ENCODE results near the gene CLEC16A.

The CLEC16A gene

DNA sequence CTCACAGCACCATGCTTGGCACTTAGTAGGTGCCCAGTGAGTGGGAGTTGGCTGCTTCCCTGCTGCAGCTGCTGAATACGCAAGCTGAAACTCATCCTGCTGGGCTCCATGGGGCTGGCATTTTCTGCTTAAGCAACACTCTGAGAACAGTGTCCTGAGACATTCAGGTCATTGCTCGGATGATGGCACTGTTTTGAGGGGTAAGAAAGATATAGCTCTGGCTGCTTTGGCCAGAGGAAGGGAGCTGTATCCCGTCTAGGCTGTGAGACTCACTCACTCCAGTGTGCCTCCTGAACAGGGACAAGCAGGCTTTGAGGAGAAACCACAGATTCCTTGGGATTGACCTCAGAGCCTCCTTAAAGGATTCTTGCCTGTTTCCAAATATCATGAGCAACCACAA lies 120.5 kb downstream of the CLEC16A start:
- DNase-seq = no peak

- no peak for DNase-seq
Measured at GRCh38 chr16:11066261-11066870, 122.0 kb downstream of the CLEC16A start.

DNA sequence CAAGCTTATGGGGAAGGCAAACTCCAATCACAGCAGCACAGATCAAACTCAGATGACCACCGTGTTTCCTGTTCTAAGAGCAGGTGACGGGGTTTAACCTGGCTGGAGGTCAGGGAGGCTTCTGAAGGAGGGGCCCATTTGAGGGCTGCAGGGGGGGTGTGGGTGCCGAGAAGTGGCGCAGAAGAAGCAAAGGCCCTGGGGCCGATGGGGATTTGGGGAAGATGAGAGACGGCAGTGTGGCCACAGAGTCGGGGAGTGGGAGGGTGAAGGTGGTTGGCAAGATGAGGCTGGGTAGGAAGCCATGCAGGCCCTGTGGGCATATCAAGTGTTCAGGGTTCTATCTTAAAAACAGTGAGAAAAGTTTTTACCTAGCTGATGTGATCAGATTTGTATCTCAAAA lies 122.9 kb downstream of the CLEC16A start:
- no peak for DNase-seq

DNA sequence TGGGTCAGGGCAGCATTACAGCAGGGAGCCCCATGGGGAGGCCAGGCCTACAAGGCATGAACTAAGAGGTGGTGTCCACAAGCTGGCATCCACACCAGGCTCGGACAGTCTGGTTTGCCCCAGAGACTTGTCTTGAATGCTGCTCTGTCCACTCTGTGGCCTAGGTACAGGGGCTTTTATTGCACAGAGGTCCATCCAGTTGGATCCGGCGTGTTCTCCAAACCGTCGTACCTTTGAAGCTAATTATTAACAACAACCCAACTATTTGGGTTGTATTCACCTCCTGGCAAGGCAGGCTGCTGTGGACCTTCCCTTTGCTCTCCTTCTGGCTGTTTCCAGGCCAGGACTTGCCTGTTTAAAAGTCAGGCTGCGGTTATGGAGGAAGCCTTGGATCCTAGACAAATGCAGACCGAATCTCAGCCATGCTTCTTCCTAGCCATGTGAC lies 123.4 kb downstream of the CLEC16A start:
- no peak for DNase-seq

DNA sequence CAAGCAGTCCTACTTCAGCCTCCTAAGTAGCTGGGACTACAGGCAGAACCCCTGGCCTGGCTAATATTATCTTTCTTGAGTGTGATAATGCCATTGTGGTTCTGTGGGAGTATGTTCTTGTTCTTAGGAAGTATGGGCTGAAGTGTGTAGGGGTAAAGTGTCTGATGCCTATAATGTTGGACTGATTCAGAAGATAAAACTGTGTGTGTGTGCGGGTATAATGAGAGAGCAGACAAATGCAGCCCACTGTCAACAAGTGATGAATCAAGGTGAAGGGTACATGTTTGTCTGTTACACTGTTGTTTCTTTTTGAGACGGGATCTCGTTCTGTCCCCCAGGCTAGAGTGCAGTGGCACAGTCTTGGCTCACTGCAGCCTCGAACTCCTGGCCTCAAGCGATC lies 127.5 kb downstream of the CLEC16A start:
- no peak for DNase-seq

DNA sequence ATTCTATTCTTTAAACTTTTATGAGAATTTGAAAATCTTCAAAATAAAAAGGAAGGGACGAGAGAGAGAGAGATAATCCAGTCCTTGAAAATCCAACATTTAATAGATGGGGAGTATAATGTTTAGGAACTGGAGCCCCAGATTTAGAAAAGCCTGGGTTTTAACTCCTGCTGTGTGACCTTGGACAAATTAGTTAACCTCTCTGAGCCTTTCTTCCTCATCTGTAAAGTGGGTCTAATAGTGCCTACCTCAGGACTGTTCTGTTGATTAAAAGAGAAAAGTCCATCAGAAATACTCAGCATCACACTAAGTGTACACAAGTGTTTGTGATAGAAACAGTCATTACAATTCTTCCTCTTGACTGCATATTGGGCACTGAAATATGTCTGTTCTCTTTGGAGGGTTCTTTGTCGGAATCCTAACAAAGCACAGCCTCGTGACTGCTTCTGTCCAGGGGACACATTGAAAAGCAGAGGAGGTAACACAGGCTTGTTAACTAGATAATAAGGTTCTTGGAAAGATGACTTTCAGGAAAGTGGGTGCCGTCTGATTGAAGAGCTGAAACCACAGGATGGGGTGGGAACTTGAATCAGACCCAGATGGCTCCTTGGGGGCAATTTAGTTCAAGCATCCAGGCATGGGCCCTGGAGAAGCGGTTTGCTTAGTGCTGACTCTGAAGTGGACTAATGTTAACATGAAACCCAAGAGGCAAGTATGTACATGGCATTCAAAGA lies 128.2 kb downstream of the CLEC16A start:
- no peak for DNase-seq

GRCh38 chr16:11073407-11073999 lies 129.1 kb downstream of the CLEC16A start:
- no peak for DNase-seq

GRCh38 chr16:11074131-11074530 lies 129.8 kb downstream of the CLEC16A start:
- no peak for DNase-seq

- no peak for DNase-seq
Measured at GRCh38 chr16:11075163-11075562, 130.8 kb downstream of the CLEC16A start.

GRCh38 chr16:11076259-11077018 lies 132.1 kb downstream of the CLEC16A start:
- DNase-seq = peak; percentile 86

DNA sequence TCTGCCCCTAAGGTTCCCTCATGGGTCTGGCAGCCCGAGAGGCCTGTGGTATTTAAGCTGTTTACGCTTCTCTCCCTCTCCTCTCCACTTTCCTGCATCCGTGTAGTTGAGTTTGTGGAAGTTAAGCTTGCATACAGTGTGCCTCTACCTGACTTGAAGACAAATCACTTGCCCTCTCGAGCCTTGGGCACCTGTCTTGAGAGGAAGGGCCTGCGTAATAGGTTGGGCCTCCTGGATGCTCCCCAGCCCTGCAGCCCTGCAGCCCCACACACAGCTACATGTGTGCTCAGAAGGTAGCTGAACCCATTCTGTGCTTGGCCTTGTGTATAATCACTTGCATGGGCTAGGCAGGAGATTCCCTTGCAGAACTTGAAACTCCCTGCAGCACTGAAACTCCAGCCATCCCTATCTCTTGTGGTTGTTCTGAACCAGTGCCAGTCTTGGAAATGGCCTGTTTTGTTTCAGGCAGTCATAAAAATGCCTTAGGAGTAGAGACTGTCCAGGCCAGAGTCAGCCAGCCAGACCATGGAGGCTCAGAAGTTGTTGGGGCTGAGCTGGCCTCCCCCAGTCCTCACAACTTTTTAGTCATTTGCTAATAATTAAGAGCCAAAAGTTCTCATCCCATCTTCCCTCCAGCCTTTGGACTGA lies 134.6 kb downstream of the CLEC16A start:
- no peak for DNase-seq

GRCh38 chr16:11079652-11080187 lies 135.4 kb downstream of the CLEC16A start:
- DNase-seq = peak; percentile 52

GRCh38 chr16:11080327-11080967 lies 136.1 kb downstream of the CLEC16A start:
- no peak for DNase-seq

DNA sequence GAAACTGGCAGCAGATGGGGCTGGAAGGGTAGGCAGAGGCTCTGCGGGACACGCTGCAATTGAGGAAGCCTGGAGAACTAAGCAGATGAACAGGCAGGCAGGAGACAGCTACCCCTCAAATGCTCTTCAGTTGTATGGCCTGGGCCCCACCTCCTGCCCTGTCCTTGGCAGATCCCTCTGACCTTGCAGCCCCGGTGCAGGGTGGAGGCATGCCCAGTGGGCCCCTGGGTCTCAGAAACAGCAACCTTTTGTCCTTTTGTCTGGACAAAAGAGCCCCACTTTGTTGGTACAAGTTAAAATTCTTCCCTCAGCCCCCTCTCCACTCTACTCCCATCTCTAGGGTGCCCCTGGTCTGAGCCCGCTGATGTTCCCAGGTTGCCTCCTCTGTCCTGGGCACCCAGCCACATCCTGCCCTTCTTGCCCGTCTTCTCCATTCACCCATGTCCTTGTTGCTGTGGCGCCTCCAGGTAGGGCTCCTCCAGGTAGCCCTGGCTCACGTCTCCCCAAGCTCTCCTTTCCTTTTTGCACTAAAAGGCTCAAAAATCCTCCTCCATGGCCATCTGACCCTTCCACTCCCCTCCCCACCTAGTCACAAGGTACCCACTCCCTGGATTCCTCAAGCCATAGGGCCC lies 136.8 kb downstream of the CLEC16A start:
- no peak for DNase-seq

GRCh38 chr16:11082108-11082859 lies 137.9 kb downstream of the CLEC16A start:
- DNase-seq = no peak

DNA sequence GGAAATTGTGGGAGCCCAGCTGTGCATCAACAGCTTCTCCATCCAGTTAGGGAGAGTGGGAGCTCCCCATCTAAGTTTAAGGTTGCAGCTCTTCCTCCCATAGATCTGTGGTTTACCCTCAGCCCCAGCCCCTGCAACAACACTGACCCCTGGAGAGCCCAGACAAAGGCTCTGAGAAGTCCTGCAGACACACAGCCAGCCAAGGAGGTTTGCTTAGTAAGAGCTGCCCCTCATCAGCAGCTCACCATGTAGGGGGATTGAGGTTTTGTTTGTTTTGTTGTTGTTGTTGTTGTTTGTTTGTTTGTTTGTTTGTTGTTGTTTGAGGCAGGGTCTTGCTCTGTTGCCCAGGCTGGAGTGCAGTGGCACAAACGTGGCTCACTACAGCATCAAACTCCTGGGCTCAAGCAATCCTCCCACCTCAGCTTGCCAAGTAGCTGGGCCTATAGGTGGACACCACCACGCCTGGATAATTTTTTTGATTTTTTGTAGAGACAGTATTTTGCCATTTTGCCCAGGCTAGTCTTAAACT lies 138.6 kb downstream of the CLEC16A start:
- no peak for DNase-seq

DNA sequence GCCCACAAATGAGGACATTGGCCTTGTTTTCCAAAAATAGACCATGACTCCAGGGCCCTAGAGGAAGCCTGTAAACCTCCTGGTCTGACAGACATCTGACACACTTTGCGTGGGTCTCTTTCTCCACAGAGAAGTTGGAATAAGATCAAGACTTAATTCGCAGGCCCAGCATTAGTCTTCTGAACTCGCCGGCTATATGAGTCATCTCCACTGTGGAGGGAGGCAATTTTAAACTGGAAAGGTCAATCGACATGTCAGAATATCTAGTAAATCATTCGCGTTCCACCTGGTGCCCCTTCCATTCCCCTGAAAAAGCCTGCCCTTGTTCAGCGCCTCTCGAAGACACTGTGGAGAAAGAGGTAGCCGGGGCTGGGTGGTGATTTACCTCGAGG lies 140.1 kb downstream of the CLEC16A start:
- no peak for DNase-seq

- DNase-seq = no peak
Measured at GRCh38 chr16:11084876-11085485, 140.6 kb downstream of the CLEC16A start.

DNA sequence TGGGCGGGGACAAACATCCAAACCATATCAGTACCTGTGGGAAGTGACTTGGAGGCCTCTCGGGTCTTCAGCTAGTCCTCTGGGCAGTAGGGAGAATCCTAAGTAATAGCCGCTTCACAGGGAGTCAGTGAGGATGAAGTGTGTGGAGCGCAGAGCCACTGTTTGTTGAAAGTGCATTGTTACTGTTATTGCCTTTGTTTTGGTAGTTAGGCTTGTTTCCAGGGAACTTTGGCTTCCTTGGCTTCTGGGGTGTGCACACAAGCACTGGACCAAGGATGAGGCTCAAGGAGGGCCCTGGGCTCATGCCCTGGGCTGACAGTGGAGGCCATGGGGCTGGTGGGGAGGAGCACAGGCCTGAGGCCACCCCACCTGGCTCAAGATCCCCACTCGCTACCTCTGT lies 141.6 kb downstream of the CLEC16A start:
- DNase-seq = no peak

GRCh38 chr16:11087691-11088073 lies 143.3 kb downstream of the CLEC16A start:
- DNase-seq = no peak
